SK-N-MC (cell line): ENCODE results near the gene PTGIS.

Experiments used
- EZH2 ChIP-seq: fragments of 200-600 bp; sonication (generic); IDR thresholded peaks from one replicate; pipeline ENCODE4 v1.6.1; 2017; ENCODE audit warnings: antibody characterized with exemption
- FOXP2 ChIP-seq: optimal IDR thresholded peaks from 2 replicates; pipeline ENCODE3; 2011; ENCODE audit warnings: mild to moderate bottlenecking, moderate library complexity; ENCODE audit not compliant: insufficient read depth; ENCODE audit errors: extremely low read length, control extremely low read depth
- POLR2AphosphoS5 ChIP-seq: IDR thresholded peaks from 2 replicates; pipeline ENCODE4 v1.6.1; 2012; ENCODE audit warnings: mild to moderate bottlenecking, low read depth, low read length, borderline replicate concordance

DNA sequence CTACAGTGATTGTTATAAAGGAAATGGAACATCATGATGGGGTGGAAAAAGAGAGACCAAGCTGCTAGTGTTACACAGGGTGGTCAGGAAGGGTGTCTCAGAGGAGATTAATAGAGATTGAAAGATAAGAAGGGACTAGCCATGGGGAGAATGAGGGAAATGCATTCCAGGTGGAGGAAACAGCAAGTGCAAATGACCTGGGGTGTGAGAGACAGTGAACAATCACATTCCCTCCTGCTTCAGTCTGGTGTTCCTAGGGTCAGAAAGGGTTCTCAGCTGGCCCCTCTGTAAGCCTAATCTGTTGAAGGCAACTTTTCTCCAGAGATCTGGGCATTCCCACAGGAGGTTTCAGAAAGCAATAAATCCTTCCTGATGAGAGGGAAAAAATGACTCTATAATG lies 81.9 kb downstream of the PTGIS start:
- TF ChIP-seq EZH2, result no peak
- no peak for TF ChIP-seq POLR2AphosphoS5
- TF ChIP-seq FOXP2, result no peak
